Activated naive CD8-positive, alpha-beta T cell (primary cell): ENCODE data around the gene CORO7.

Experiments
- H3K27ac Mint-ChIP-seq: one replicate; pipeline ENCODE4 v1.8.0; 2021; ENCODE audit warnings: mixed read lengths
- H3K27me3 Mint-ChIP-seq: one replicate; pipeline ENCODE4 v1.8.0; 2021; ENCODE audit warnings: mixed read lengths
- H3K36me3 Mint-ChIP-seq: one replicate; pipeline ENCODE4 v1.8.0; 2021; ENCODE audit warnings: mixed read lengths
- H3K4me1 Mint-ChIP-seq: one replicate; pipeline ENCODE4 v1.8.0; 2021; ENCODE audit warnings: low read depth, mixed read lengths
- H3K4me3 Mint-ChIP-seq: one replicate; pipeline ENCODE4 v1.8.0; 2021; ENCODE audit warnings: mild to moderate bottlenecking, mixed read lengths
- H3K9me3 Mint-ChIP-seq: one replicate; pipeline ENCODE4 v1.8.0; 2021; ENCODE audit warnings: low read depth, mixed read lengths

CORO7 gene

GRCh38 chr16:4416200-4417032 is at the start of gene CORO7:
TSS of gene CORO7 (minus strand) at chr16:4416596. CDS start at chr16:4416518, 78 bp downstream.
- Mint-ChIP-seq H3K27me3 (no peaks in the 10 kb centered on the region), H3K36me3 (peaks cover 3% of the 10 kb centered on the region), H3K9me3 (no peaks in the 10 kb centered on the region), H3K4me3 (peak within 1 kb of the TSS; percentile 97), H3K4me1 (peaks cover 34% of the 10 kb centered on the region), H3K27ac (peak within 1 kb of the TSS; percentile 98)

DNA sequence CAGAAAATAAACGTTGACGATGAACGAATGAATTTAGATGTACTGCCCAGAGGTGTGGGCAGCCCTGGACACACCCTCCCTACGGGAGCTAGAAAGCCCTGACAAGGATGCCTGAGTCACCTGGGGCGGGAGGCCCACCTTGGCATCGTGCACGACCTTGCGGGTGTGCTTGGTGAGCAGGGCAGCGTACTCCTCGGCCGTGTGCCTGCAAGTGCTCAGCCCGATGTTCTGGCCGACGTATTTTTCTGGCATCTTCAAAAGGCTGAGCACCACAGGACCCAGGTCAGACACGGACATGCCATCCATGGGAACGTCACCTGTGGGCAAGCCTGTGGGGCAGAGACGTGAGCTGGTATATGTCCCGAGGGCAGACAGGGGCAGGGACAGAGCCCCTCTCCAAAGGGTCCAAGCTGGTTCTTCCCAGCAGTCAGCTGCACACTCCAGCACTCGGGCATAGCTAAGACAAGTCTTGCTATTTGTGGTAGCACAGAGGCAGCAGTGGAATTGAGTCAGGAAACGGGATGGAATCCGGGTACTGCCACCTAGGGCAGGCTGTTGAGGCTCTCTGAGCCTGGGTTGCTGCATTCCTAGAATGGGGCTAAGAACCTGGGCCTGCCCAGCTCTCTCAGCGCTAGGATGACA is 47.2 kb upstream of the CORO7 start:
- Mint-ChIP-seq H3K9me3 (no peaks in the 10 kb centered on the region), H3K36me3 (peaks cover 2% of the 10 kb centered on the region), H3K4me1 (peaks cover 13% of the 10 kb centered on the region), H3K27me3 (no peaks in the 10 kb centered on the region), H3K4me3 (no peak overlapping the region), H3K27ac (no peak overlapping the region)

DNA sequence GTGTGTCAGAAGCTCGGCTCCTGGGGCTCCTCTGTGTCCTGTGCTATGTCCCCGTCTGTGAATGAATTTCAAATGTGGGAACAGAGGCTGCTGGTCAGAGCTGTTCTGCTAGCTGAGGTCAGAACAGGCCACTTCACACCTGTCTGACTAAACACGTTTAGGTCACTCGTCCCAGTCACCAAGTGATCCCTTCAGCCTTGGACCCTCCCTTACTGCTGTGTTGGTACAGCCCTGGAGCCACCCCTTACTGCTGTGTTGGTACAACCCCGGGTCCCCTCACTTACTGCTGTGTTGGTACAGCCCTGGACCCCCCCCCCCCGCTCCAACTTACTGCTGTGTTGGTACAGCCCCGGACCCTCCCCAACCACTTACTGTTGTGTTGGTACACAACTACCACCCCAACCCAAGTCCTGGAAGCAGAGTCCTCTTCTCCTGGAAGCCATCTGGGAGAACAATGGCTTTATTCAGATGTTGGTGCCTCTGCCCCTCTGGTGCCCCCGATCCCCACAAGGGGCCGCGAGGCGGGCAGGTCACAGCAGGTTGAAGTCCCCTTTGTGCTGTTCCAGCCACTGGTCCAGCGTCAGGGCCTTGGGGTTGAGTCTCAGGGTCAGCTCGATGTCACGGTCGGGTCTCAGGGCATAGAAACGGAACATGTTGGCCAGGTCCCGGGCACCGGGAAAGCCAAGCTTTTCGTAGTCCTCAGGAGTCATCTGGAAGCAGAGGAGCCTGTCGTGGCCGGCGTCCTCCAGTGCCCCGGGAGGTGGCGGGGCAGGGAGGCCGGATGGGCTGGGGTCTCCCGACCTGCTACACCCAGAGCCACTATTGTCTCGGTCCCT is 45.1 kb upstream of the CORO7 start:
- H3K4me3 Mint-ChIP-seq, result no peak overlapping the region
- peaks cover 4% of the 10 kb centered on the region for H3K36me3 Mint-ChIP-seq
- no peaks in the 10 kb centered on the region for H3K27me3 Mint-ChIP-seq
- no peak overlapping the region for H3K27ac Mint-ChIP-seq
- peaks cover 16% of the 10 kb centered on the region for H3K4me1 Mint-ChIP-seq
- H3K9me3 Mint-ChIP-seq, result no peaks in the 10 kb centered on the region

DNA sequence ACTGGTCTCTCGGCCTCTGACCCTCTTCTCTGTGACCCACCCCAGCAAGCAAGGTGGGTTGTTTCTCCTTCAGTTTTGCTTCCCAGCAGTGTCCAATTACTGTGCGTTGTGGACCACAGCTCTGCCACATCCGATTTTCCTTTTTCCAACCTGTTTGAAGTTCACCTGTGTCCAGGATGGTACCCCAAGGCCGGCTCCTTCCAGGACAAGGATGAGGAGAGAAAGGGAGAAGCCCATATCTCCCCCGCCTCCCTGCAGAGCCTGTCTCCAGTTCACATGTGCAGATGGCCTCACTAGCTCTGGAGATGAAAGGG is 44.5 kb upstream of the CORO7 start:
- no peak overlapping the region for H3K27ac Mint-ChIP-seq
- H3K9me3 Mint-ChIP-seq, result no peaks in the 10 kb centered on the region
- peaks cover 4% of the 10 kb centered on the region for H3K36me3 Mint-ChIP-seq
- H3K27me3 Mint-ChIP-seq, result no peaks in the 10 kb centered on the region
- peaks cover 12% of the 10 kb centered on the region for H3K4me1 Mint-ChIP-seq
- no peak overlapping the region for H3K4me3 Mint-ChIP-seq

- Mint-ChIP-seq H3K36me3 (peaks cover 4% of the 10 kb centered on the region), H3K4me3 (no peak overlapping the region), H3K9me3 (no peaks in the 10 kb centered on the region), H3K27ac (no peak overlapping the region), H3K4me1 (peaks cover 10% of the 10 kb centered on the region), H3K27me3 (no peaks in the 10 kb centered on the region)
Measured at GRCh38 chr16:4455951-4456350, 39.6 kb upstream of the CORO7 start.

GRCh38 chr16:4455081-4455480 is 38.7 kb upstream of the CORO7 start:
- Mint-ChIP-seq H3K27ac (no peak overlapping the region), H3K36me3 (peaks cover 4% of the 10 kb centered on the region), H3K4me1 (peaks cover 10% of the 10 kb centered on the region), H3K4me3 (no peak overlapping the region), H3K27me3 (no peaks in the 10 kb centered on the region), H3K9me3 (no peaks in the 10 kb centered on the region)

DNA sequence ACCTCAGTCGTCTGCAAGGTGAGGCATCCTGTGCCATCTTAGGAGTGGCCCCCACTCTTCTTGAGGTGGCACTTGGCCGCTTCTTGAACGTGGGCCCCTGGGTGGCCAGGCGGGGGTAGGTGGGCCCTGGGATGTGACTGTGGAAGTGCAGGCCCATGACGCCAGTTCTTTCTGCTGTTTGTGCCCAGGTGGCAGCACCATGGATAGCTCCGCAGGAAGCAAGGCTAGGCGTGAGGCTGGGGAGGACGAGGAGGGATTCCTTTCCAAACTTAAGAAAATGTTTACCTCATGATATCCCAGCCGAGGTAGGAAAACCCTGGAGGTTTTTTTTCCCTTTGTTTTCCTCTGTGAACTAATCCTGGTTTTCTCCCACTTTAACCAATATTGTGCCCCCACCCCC is 38.2 kb upstream of the CORO7 start:
- Mint-ChIP-seq H3K4me1 (peaks cover 10% of the 10 kb centered on the region), H3K9me3 (no peaks in the 10 kb centered on the region), H3K4me3 (no peak overlapping the region), H3K27ac (no peak overlapping the region), H3K27me3 (no peaks in the 10 kb centered on the region), H3K36me3 (peaks cover 4% of the 10 kb centered on the region)

- H3K9me3 Mint-ChIP-seq, result no peaks in the 10 kb centered on the region
- no peak overlapping the region for H3K27ac Mint-ChIP-seq
- no peak overlapping the region for H3K4me3 Mint-ChIP-seq
- no peaks in the 10 kb centered on the region for H3K27me3 Mint-ChIP-seq
- H3K36me3 Mint-ChIP-seq, result peaks cover 4% of the 10 kb centered on the region
- H3K4me1 Mint-ChIP-seq, result peaks cover 2% of the 10 kb centered on the region
Measured at GRCh38 chr16:4452674-4453073, 36.3 kb upstream of the CORO7 start.

DNA sequence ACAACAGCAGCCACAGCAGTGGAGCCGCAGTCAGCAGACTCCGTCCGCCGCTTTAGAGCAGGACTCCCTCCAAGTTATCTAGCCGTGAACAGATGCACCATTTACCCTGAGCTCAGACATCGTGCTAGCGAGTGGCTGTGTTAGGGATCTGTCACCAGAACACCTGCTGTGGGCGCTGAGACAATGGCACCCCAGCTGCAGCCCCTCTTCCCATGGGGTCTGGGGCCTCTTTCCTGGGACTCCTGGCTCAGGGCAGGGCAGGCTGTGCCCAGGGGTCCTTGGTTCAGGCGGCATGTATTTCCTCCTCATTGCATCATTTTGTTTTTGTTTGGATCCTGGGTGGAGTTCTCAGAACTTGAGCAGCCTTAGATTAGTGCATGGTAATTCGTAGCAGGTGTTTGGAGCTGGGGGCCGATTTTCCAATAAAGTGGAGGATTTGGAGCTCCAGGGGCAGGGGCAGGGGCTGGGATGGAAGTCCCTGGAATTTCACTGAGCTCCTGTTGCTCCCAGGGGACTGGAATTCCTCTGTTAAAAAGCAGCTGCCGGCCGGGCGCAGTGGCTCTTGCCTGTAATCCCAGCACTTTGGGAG is 34.6 kb upstream of the CORO7 start:
- H3K4me1 Mint-ChIP-seq, result no peaks in the 10 kb centered on the region
- H3K36me3 Mint-ChIP-seq, result no peaks in the 10 kb centered on the region
- H3K27ac Mint-ChIP-seq, result no peak overlapping the region
- no peaks in the 10 kb centered on the region for H3K27me3 Mint-ChIP-seq
- no peaks in the 10 kb centered on the region for H3K9me3 Mint-ChIP-seq
- H3K4me3 Mint-ChIP-seq, result no peak overlapping the region

GRCh38 chr16:4450430-4450829 is 34.0 kb upstream of the CORO7 start:
- Mint-ChIP-seq H3K4me3 (no peak overlapping the region), H3K36me3 (no peaks in the 10 kb centered on the region), H3K4me1 (no peaks in the 10 kb centered on the region), H3K27ac (no peak overlapping the region), H3K27me3 (no peaks in the 10 kb centered on the region), H3K9me3 (no peaks in the 10 kb centered on the region)

GRCh38 chr16:4443986-4444385 is 27.6 kb upstream of the CORO7 start:
- Mint-ChIP-seq H3K9me3 (no peaks in the 10 kb centered on the region), H3K4me1 (peaks cover 5% of the 10 kb centered on the region), H3K27ac (no peak overlapping the region), H3K4me3 (no peak overlapping the region), H3K36me3 (peaks cover 6% of the 10 kb centered on the region), H3K27me3 (no peaks in the 10 kb centered on the region)

DNA sequence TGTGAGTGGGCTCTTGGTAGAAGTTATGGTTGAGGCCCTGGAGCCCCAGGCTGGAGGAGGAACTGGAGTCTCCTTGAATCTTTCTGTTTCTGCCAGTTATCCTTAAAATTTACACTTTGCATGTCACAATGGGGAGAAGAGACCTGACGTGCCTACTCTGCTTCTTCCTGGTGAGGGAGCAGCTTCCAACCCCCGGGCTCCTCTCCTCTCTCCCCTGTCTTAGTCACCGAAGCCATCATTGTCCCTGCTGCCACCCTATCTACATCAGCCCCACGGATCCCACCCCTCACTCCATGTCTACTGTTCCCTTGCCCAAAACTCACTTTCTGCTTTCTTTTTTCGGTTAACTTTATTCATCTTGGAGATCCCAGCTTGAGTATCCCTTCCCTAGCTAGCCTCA is 26.9 kb upstream of the CORO7 start:
- Mint-ChIP-seq H3K9me3 (no peaks in the 10 kb centered on the region), H3K27ac (no peak overlapping the region), H3K27me3 (no peaks in the 10 kb centered on the region), H3K4me3 (no peak overlapping the region), H3K4me1 (peaks cover 5% of the 10 kb centered on the region), H3K36me3 (peaks cover 6% of the 10 kb centered on the region)

DNA sequence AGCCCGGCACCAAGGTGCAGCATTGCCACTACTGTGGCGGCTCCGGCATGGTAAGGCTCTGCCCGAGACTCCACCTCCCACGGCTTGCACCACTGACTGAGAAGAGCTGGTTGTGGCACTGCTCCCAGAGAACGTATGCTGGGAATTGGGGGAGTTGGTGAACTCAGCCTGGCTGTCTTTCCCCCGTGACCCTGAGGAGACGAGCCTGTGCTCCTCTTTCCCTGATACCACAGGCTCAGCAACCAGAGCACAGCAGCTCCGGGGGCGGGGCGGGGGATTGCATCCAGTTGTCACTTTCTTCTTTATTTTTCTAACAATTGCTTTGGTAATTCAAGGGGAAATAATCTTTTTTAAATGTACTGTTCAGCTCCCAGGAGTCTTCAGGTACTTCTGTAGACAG is 26.0 kb upstream of the CORO7 start:
- Mint-ChIP-seq H3K9me3 (no peaks in the 10 kb centered on the region), H3K4me1 (peaks cover 5% of the 10 kb centered on the region), H3K27me3 (no peaks in the 10 kb centered on the region), H3K27ac (no peak overlapping the region), H3K4me3 (no peak overlapping the region), H3K36me3 (peaks cover 6% of the 10 kb centered on the region)

GRCh38 chr16:4437366-4437765 is 21.0 kb upstream of the CORO7 start:
- Mint-ChIP-seq H3K36me3 (peaks cover 9% of the 10 kb centered on the region), H3K27ac (no peak overlapping the region), H3K9me3 (no peaks in the 10 kb centered on the region), H3K27me3 (no peaks in the 10 kb centered on the region), H3K4me3 (no peak overlapping the region), H3K4me1 (peaks cover 13% of the 10 kb centered on the region)
